HepG2 (cell line): Measurements from ENCODE around the gene HSPB9. TPM values are rescaled to one million over a fixed set of nuclear protein-coding genes. Genes with fewer than 3 reads are reported as not detected.
A peak's percentile ranks its signal among the peaks of the same experiment; 100 is the strongest.

Source experiments
- ATAC-seq: fragments of 200-7000 bp; cut with Tn5 transposase; 3 replicates; pipeline ENCODE4 v1.9.1; 2020; ENCODE audit warnings: mild to moderate bottlenecking, moderate library complexity
- BruUV-seq: library from RNA; stranded (reverse); fragments of 400-500 nt; replicated peaks from 2 replicates; lab custom pipeline; 2021; lab: Mats Ljungman, UMichigan
- CTCF ChIA-PET: fragments of 300-600 bp; formaldehyde crosslinking; extraction: SDS; loops from one replicate; lab custom pipeline; 2021; ENCODE audit warnings: low total read pairs, inconsistent platforms, low intra/inter-chr PET ratio; lab: Yijun Ruan, JAX
- POLR2A ChIA-PET: fragments of 350-600 bp; sonication (Branson Sonifier 250); formaldehyde crosslinking; loops from one replicate; lab custom pipeline; 2020; ENCODE audit warnings: antibody characterized with exemption, inconsistent platforms; lab: Yijun Ruan, JAX
- DNase-seq: peaks from one replicate; pipeline ENCODE4 v3.0.0-alpha.2; 2015; ENCODE audit warnings: low spot score
- FAIRE-seq: peaks from 3 replicates; lab custom pipeline; 2011; peaks lifted over from hg19 to GRCh38; lab: Jason Lieb, UNC
- H2AFZ ChIP-seq: one replicate; pipeline ENCODE4 v1.6.1; 2011; ENCODE audit warnings: low read length, inconsistent platforms
- H3K27ac ChIP-seq: fragments of 300-600 bp; 3 replicates; pipeline ENCODE4 v1.8.0; 2011; ENCODE audit warnings: mixed run types, mild to moderate bottlenecking, mixed read lengths, low read length, inconsistent platforms; ENCODE audit not compliant: insufficient read depth; ENCODE audit errors: extremely low read length
- H3K27me3 ChIP-seq, 2 experiments: fragments of 200-600 bp in 1 of 2; 2 replicates in 1 of 2; 3 replicates in 1 of 2; pipeline versions ENCODE4 v1.6.0 to v1.8.0; 2011; ENCODE audit warnings: low read length in 2 of 2, mild to moderate bottlenecking in 2 of 2, moderate library complexity in 2 of 2, inconsistent platforms in 1 of 2; ENCODE audit not compliant: insufficient read depth in 2 of 2, control insufficient read depth in 1 of 2
- H3K36me3 ChIP-seq, 2 experiments: fragments of 200-600 bp in 1 of 2; replicated peaks in 1 of 2; 2 replicates in 1 of 2; 3 replicates in 1 of 2; pipeline versions ENCODE4 v1.5.1 to v1.8.0; 2011; ENCODE audit warnings: low read length in 2 of 2, inconsistent platforms in 1 of 2; ENCODE audit not compliant: insufficient read depth in 2 of 2, control insufficient read depth in 1 of 2
- H3K4me1 ChIP-seq: 2 replicates; pipeline ENCODE4 v1.5.1; 2012; ENCODE audit warnings: low read length, inconsistent platforms; ENCODE audit not compliant: insufficient read depth
- H3K4me2 ChIP-seq: 2 replicates; pipeline ENCODE4 v1.6.0; 2011; ENCODE audit warnings: low read depth, low read length, inconsistent platforms
- H3K4me3 ChIP-seq, 3 experiments: fragments of 200-600 bp in 1 of 3; sonication (generic), shearing (Covaris generic) in 1 of 3; replicated peaks in 1 of 3; 2 replicates each; pipeline ENCODE4 v1.5.1; 2011 to 2016; ENCODE audit warnings: low read length in 3 of 3, inconsistent platforms in 2 of 3, low read depth in 2 of 3, mild to moderate bottlenecking in 2 of 3, control low read depth in 1 of 3, mixed read lengths in 1 of 3; ENCODE audit not compliant: insufficient read depth in 1 of 3
- H3K79me2 ChIP-seq: one replicate; pipeline ENCODE4 v1.6.1; 2011; ENCODE audit warnings: low read length, inconsistent platforms; ENCODE audit not compliant: insufficient read depth
- H3K9ac ChIP-seq: 2 replicates; pipeline ENCODE4 v1.6.0; 2011; ENCODE audit warnings: mild to moderate bottlenecking, low read depth, low read length, inconsistent platforms; ENCODE audit not compliant: insufficient read depth
- H3K9me3 ChIP-seq: 2 replicates; pipeline ENCODE4 v1.5.1; 2012; ENCODE audit warnings: mild to moderate bottlenecking, low read length
- H4K20me1 ChIP-seq: 2 replicates; pipeline ENCODE4 v1.6.0; 2011; ENCODE audit warnings: inconsistent platforms, mild to moderate bottlenecking, low read length, moderate library complexity; ENCODE audit not compliant: insufficient read depth
- KDM2A ChIP-seq: sonication (generic); formaldehyde crosslinking; IDR thresholded peaks from 2 replicates; pipeline ENCODE4 v1.4.0; 2020; ENCODE audit warnings: low read depth, missing genetic modification reagents, borderline replicate concordance
- NCOA5 ChIP-seq: sonication (generic); formaldehyde crosslinking; IDR thresholded peaks from 2 replicates; pipeline ENCODE4 v1.4.0; 2020; ENCODE audit warnings: missing genetic modification reagents
- POLR2A ChIP-seq, 2 experiments: IDR thresholded peaks; 2 replicates each; pipeline ENCODE4 v1.6.1; 2011; ENCODE audit warnings: low read depth in 2 of 2, low read length in 2 of 2, mild to moderate bottlenecking in 1 of 2, moderate library complexity in 1 of 2; ENCODE audit not compliant: insufficient read depth in 1 of 2
- TEAD2 ChIP-seq: sonication (generic); formaldehyde crosslinking; IDR thresholded peaks from 2 replicates; pipeline ENCODE4 v1.9.0; 2021; ENCODE audit warnings: missing genetic modification reagents
- ZFY ChIP-seq: sonication (generic); formaldehyde crosslinking; IDR thresholded peaks from 2 replicates; pipeline ENCODE4 v1.4.0; 2020; ENCODE audit warnings: missing genetic modification reagents
- ZNF781 ChIP-seq: sonication (generic); formaldehyde crosslinking; IDR thresholded peaks from 2 replicates; pipeline ENCODE4 v1.5.1; 2020; ENCODE audit warnings: borderline replicate concordance, mild to moderate bottlenecking, missing genetic modification reagents; ENCODE audit errors: not compliant biosample characterization
- ZNF83 ChIP-seq: sonication (generic); formaldehyde crosslinking; IDR thresholded peaks from 2 replicates; pipeline ENCODE4 v1.4.0; 2020; ENCODE audit warnings: missing genetic modification reagents, mild to moderate bottlenecking, borderline replicate concordance
- WGBS: methylation state at CpG from one replicate; pipeline ENCODE4 v1.1.6; 2017; ENCODE audit warnings: low lambda C conversion rate; 5-methylcytosine and 5-hydroxymethylcytosine counted together
- in situ Hi-C: cut with HindIII; loops from 2 replicates; pipeline ENCODE4 v1.10.0; 2017; ENCODE audit warnings: low pct_unique_long_range_greater_than_20kb; ENCODE audit not compliant: extremely low pct_ligation_motif_present
- intact Hi-C: fragments of 100-400 bp; cut with micrococcal nuclease; formaldehyde crosslinking; loops from one replicate; pipeline ENCODE4 v1.10.0; 2022; ENCODE audit not compliant: unreplicated experiment
- polyA plus RNA-seq, 8 experiments: library from polyadenylated mRNA; depleted of rRNA in 3 of 8; stranded (reverse) in 7 of 8; unstranded in 1 of 8; fragments of >200 nt; fragmentation: Illumina TruSeq in 4 of 8; extraction: Trizol in 4 of 8; gene quantifications; 2 replicates each; pipeline versions ENCODE4 v1.2.1 to v1.2.3, GENCODE V29; 2011 to 2016; ENCODE audit warnings: low read depth in 4 of 8, missing spikeins in 1 of 8, mixed read lengths in 1 of 8; ENCODE audit not compliant: insufficient read depth in 1 of 8
- total RNA-seq, 5 experiments: library from RNA; depleted of rRNA; stranded (reverse); fragments of >200 nt; fragmentation: Illumina TruSeq; extraction: Trizol; gene quantifications; 2 replicates each; pipeline ENCODE4 v1.2.3, GENCODE V29; 2016; ENCODE audit warnings: low read depth in 1 of 5
- TF ChIP-seq, protein P1 (sequence below): sonication (generic); formaldehyde crosslinking; IDR thresholded peaks from 2 replicates; pipeline ENCODE4 v1.5.1; 2020; ENCODE audit warnings: mild to moderate bottlenecking, missing genetic modification reagents, moderate library complexity
- TF ChIP-seq, protein P2 (sequence below): sonication (generic); formaldehyde crosslinking; IDR thresholded peaks from 2 replicates; pipeline ENCODE4 v1.4.0; 2020; ENCODE audit warnings: mild to moderate bottlenecking, low read depth, missing genetic modification reagents
- TF ChIP-seq, protein P3 (sequence below): sonication (generic); formaldehyde crosslinking; IDR thresholded peaks from 2 replicates; pipeline ENCODE4 v1.5.0; 2020; ENCODE audit warnings: mild to moderate bottlenecking, missing genetic modification reagents, borderline replicate concordance

The HSPB9 gene
- total and polyA plus RNA-seq, 2 of the 13 experiments (the other 11 are each of a cell fraction or from before 2014, with no cell fraction given) = 0.05 to 0.24 TPM

DNA sequence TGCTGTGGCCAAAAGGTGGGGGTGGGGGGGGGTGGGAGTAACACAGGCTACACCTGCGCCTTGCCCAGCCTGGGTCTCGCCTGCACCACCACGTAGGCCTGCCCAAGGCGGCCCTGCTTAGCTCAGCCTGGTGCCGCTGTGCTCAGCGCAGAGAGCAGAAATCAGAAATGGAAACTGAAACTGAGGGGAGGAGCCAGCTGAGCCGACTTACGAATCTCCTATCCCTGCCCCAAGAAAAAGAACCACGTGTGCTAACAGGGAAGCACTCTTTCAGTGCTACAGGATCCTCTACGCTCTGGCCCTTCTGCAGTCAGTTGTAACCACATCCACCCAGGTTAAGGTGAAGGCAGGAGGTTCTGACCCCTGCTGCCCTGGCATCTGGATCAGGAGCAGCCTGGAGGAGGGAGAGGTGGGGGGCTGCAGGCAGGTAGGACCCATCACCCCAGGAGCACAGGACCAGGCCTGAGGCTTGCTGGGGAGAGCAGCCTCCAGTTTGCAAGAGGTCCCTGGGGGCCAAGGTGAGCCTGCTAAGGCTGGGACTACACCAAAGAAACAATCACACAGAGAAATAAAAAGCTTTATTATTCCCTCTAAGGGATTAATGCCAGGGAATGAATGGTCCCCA, 9.9 kb upstream of the HSPB9 start, which contains the start of gene DHX58:
TSS of gene DHX58 (minus strand) at position 163 of the 625 bp plus-strand sequence. CDS start 822 bp downstream, outside the sequence.
- Histone ChIP-seq H3K27ac (peak within 1 kb of the TSS; percentile 51), H3K9me3 (no peaks in the 10 kb centered on the region), H3K36me3 (peaks cover 6 to 22% of the 10 kb centered on the region in 2 experiments), H3K9ac (peak within 1 kb of the TSS; percentile 71), H3K4me2 (peak within 1 kb of the TSS; percentile 78), H3K4me3 (peak within 1 kb of the TSS; percentile 43 to 73 (median 55); a peak in 5 of 6 replicates), H3K79me2 (no peaks in the 10 kb centered on the region), H4K20me1 (no peaks in the 10 kb centered on the region), H3K27me3 (no peaks in the 10 kb centered on the region), H3K4me1 (peaks cover 40% of the 10 kb centered on the region), H2AFZ (no peak within 1 kb of the TSS)
- no TSS peak for BruUV-seq
- WGBS = 58% methylated on average over 10 of the region's 10 CpGs
- in situ Hi-C loops = loop anchor here (5.0 kb wide), 2 partner anchors 85 to 150 kb away; no protein-coding TSS in a partner anchor
- CTCF ChIA-PET = interaction anchor here (1.3 kb wide), 1 partner anchor 45 kb away, joined by 3 read pairs; no protein-coding TSS in a partner anchor
- FAIRE-seq = peak; percentile 79
- DNase-seq = peak; percentile 64
- intact Hi-C loops = no loop called here
- peak; percentile 80 for ATAC-seq
- POLR2A ChIA-PET = interaction anchor here (0.6 to 2.4 kb wide), 20 partner anchors 8 to 182 kb away, joined by 3 to 34 read pairs (median 4); partner anchors contain the start of genes CNP, DNAJC7, KAT2A and ODAD4
- TF ChIP-seq KDM2A (CRISPR knock-in tag) (0 out of 2 replicates have a peak, but pooled peaks have one; percentile 50), TEAD2 (CRISPR knock-in tag) (no peak), ZNF83 (CRISPR knock-in tag) (no peak), POLR2A (IDR thresholded peaks at IDR 0.05; ENCODE audit: insufficient read depth in 1 of 2, low read depth in 2 of 2, low read length in 2 of 2) (peak in 1 of 2 experiments; percentile 74; a peak in 2 of 4 replicates), ZFY (CRISPR knock-in tag) (peak; percentile 65), NCOA5 (CRISPR knock-in tag) (no peak), ZNF781 (CRISPR knock-in tag) (no peak)
- TF ChIP-seq, protein P1, sequence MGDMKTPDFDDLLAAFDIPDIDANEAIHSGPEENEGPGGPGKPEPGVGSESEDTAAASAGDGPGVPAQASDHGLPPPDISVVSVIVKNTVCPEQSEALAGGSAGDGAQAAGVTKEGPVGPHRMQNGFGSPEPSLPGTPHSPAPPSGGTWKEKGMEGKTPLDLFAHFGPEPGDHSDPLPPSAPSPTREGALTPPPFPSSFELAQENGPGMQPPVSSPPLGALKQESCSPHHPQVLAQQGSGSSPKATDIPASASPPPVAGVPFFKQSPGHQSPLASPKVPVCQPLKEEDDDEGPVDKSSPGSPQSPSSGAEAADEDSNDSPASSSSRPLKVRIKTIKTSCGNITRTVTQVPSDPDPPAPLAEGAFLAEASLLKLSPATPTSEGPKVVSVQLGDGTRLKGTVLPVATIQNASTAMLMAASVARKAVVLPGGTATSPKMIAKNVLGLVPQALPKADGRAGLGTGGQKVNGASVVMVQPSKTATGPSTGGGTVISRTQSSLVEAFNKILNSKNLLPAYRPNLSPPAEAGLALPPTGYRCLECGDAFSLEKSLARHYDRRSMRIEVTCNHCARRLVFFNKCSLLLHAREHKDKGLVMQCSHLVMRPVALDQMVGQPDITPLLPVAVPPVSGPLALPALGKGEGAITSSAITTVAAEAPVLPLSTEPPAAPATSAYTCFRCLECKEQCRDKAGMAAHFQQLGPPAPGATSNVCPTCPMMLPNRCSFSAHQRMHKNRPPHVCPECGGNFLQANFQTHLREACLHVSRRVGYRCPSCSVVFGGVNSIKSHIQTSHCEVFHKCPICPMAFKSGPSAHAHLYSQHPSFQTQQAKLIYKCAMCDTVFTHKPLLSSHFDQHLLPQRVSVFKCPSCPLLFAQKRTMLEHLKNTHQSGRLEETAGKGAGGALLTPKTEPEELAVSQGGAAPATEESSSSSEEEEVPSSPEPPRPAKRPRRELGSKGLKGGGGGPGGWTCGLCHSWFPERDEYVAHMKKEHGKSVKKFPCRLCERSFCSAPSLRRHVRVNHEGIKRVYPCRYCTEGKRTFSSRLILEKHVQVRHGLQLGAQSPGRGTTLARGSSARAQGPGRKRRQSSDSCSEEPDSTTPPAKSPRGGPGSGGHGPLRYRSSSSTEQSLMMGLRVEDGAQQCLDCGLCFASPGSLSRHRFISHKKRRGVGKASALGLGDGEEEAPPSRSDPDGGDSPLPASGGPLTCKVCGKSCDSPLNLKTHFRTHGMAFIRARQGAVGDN (CRISPR knock-in tag) = peak; percentile 31
- TF ChIP-seq, protein P2, sequence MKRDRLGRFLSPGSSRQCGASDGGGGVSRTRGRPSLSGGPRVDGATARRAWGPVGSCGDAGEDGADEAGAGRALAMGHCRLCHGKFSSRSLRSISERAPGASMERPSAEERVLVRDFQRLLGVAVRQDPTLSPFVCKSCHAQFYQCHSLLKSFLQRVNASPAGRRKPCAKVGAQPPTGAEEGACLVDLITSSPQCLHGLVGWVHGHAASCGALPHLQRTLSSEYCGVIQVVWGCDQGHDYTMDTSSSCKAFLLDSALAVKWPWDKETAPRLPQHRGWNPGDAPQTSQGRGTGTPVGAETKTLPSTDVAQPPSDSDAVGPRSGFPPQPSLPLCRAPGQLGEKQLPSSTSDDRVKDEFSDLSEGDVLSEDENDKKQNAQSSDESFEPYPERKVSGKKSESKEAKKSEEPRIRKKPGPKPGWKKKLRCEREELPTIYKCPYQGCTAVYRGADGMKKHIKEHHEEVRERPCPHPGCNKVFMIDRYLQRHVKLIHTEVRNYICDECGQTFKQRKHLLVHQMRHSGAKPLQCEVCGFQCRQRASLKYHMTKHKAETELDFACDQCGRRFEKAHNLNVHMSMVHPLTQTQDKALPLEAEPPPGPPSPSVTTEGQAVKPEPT (CRISPR knock-in tag) = no peak
- TF ChIP-seq, protein P3, sequence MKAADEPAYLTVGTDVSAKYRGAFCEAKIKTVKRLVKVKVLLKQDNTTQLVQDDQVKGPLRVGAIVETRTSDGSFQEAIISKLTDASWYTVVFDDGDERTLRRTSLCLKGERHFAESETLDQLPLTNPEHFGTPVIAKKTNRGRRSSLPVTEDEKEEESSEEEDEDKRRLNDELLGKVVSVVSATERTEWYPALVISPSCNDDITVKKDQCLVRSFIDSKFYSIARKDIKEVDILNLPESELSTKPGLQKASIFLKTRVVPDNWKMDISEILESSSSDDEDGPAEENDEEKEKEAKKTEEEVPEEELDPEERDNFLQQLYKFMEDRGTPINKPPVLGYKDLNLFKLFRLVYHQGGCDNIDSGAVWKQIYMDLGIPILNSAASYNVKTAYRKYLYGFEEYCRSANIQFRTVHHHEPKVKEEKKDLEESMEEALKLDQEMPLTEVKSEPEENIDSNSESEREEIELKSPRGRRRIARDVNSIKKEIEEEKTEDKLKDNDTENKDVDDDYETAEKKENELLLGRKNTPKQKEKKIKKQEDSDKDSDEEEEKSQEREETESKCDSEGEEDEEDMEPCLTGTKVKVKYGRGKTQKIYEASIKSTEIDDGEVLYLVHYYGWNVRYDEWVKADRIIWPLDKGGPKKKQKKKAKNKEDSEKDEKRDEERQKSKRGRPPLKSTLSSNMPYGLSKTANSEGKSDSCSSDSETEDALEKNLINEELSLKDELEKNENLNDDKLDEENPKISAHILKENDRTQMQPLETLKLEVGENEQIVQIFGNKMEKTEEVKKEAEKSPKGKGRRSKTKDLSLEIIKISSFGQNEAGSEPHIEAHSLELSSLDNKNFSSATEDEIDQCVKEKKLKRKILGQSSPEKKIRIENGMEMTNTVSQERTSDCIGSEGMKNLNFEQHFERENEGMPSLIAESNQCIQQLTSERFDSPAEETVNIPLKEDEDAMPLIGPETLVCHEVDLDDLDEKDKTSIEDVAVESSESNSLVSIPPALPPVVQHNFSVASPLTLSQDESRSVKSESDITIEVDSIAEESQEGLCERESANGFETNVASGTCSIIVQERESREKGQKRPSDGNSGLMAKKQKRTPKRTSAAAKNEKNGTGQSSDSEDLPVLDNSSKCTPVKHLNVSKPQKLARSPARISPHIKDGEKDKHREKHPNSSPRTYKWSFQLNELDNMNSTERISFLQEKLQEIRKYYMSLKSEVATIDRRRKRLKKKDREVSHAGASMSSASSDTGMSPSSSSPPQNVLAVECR (CRISPR knock-in tag) = peak; percentile 40; the same call in 1 of the 2 replicates
